Measurements from ENCODE around the gene SYNE1.

- no peak for TF ChIP-seq YY1 (IDR thresholded peaks at IDR 0.05; ENCODE audit: insufficient read depth, insufficient read length)
- no peak for TF ChIP-seq ZNF274 (IDR thresholded peaks at IDR 0.05; ENCODE audit: low read depth, low read length)
Measured at GRCh38 chr6:152298055-152298647, 339.0 kb downstream of the SYNE1 start.
